Measurements from ENCODE around the gene PDLIM1. TPM values are rescaled to one million over a fixed set of nuclear protein-coding genes. Genes with fewer than 3 reads are reported as not detected.

Gene PDLIM1
- total and polyA plus RNA-seq, 10 of the 15 experiments (the other 5 are each of a cell fraction or from before 2014, with no cell fraction given): 95.7 to 714 (median 309) TPM

- 44% methylated on average over 4 of the region's 4 CpGs for WGBS (ENCODE audit: insufficient coverage, insufficient replicate concordance, low lambda C conversion rate, missing lambda C conversion rate)
These were observed 11.6 kb downstream of the PDLIM1 start for GRCh38 chr10:95279042-95279820.

More at GRCh38 chr10:95279042-95279820, 11.6 kb downstream of the PDLIM1 start:
- SMC1A ChIA-PET (ENCODE audit: uncharacterized antibody, unreplicated experiment): interaction anchor here (0.7 to 14.9 kb wide), 11 partner anchors 8 to 321 kb away, joined by 3 to 313 read pairs (median 4); no protein-coding TSS in a partner anchor
- H3K27me3 ChIP-seq (replicated peaks in 1 of 2; ENCODE audit: control insufficient read depth in 2 of 2, insufficient read depth in 2 of 2, low read length in 1 of 2): no peaks in the 10 kb centered on the region
- peak overlapping the region; percentile 64 for H3K4me2 ChIP-seq (ENCODE audit: control insufficient read depth, insufficient read depth)
- FAIRE-seq: no peak
- H3K79me2 ChIP-seq (ENCODE audit: control insufficient read depth, insufficient read depth, low read length): peaks cover 99% of the 10 kb centered on the region
- in situ Hi-C loops (cut with MboI) (no loop called here), intact Hi-C loops (cut with micrococcal nuclease; ENCODE audit: unreplicated experiment) (no loop called here)
- DNase-seq (ENCODE audit: low read depth, low spot score): no peak
- H3K9me3 ChIP-seq (replicated peaks; ENCODE audit: control insufficient read depth, insufficient read depth, low read length): no peaks in the 10 kb centered on the region; the same call in 2 of the 3 replicates
- RAD21 ChIA-PET (ENCODE audit: unreplicated experiment): interaction anchor here (0.8 to 5.2 kb wide), 7 partner anchors 9 to 84 kb away, joined by 3 to 21 read pairs (median 5); no protein-coding TSS in a partner anchor
- H2AFZ ChIP-seq (ENCODE audit: control insufficient read depth, low read depth, low read length): no peak overlapping the region
- no peak overlapping the region for H3K9ac ChIP-seq (ENCODE audit: control insufficient read depth, insufficient read depth, low read length)
- H3K4me3 ChIP-seq: peak overlapping the region; percentile 29; the same call in 1 of the 2 replicates
- peaks cover 0 to 6% of the 10 kb centered on the region in 2 experiments; a peak in 2 of 4 replicates for H3K36me3 ChIP-seq (ENCODE audit: control insufficient read depth in 2 of 2, insufficient read depth in 2 of 2, low read length in 1 of 2)
- CTCF ChIA-PET: interaction anchor here (0.7 to 16.6 kb wide), 4 partner anchors 9 to 83 kb away, joined by 3 to 348 read pairs (median 98); no protein-coding TSS in a partner anchor
- H4K20me1 ChIP-seq (ENCODE audit: control insufficient read depth, insufficient read depth): peaks cover 17% of the 10 kb centered on the region
- ATAC-seq: peak; percentile 59
- H3K27ac ChIP-seq (ENCODE audit: control insufficient read depth, insufficient read depth): peak overlapping the region; percentile 6; the same call in 1 of the 2 replicates
- POLR2A ChIA-PET: interaction anchor here (1.0 to 2.3 kb wide), 7 partner anchors 9 to 40 kb away, joined by 3 to 12 read pairs (median 3); no protein-coding TSS in a partner anchor
- BruUV-seq (replicated peaks): no TSS peak
- TF ChIP-seq DPF2 (IDR thresholded peaks at IDR 0.05): no peak
- 0 out of 2 replicates have a peak, but pooled peaks have one; percentile 3 for TF ChIP-seq JUNB (IDR thresholded peaks at IDR 0.05)
- TF ChIP-seq, protein P1, sequence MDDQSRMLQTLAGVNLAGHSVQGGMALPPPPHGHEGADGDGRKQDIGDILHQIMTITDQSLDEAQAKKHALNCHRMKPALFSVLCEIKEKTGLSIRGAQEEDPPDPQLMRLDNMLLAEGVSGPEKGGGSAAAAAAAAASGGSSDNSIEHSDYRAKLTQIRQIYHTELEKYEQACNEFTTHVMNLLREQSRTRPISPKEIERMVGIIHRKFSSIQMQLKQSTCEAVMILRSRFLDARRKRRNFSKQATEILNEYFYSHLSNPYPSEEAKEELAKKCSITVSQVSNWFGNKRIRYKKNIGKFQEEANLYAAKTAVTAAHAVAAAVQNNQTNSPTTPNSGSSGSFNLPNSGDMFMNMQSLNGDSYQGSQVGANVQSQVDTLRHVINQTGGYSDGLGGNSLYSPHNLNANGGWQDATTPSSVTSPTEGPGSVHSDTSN (IDR thresholded peaks at IDR 0.05; ENCODE audit: insufficient replicate concordance, low read depth, low read length): no peak
- TF ChIP-seq, protein P2, sequence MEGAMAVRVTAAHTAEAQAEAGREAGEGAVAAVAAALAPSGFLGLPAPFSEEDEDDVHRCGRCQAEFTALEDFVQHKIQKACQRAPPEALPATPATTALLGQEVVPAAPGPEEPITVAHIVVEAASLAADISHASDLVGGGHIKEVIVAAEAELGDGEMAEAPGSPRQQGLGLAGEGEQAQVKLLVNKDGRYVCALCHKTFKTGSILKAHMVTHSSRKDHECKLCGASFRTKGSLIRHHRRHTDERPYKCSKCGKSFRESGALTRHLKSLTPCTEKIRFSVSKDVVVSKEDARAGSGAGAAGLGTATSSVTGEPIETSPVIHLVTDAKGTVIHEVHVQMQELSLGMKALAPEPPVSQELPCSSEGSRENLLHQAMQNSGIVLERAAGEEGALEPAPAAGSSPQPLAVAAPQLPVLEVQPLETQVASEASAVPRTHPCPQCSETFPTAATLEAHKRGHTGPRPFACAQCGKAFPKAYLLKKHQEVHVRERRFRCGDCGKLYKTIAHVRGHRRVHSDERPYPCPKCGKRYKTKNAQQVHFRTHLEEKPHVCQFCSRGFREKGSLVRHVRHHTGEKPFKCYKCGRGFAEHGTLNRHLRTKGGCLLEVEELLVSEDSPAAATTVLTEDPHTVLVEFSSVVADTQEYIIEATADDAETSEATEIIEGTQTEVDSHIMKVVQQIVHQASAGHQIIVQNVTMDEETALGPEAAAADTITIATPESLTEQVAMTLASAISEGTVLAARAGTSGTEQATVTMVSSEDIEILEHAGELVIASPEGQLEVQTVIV (IDR thresholded peaks at IDR 0.05; ENCODE audit: borderline replicate concordance, partially characterized antibody): no peak
- no peak for TF ChIP-seq STAT3 (IDR thresholded peaks at IDR 0.05; ENCODE audit: low read depth, low read length)
- TF ChIP-seq RUNX3 (IDR thresholded peaks at IDR 0.05; ENCODE audit: low read length): peak; percentile 41
- TF ChIP-seq, protein P3, sequence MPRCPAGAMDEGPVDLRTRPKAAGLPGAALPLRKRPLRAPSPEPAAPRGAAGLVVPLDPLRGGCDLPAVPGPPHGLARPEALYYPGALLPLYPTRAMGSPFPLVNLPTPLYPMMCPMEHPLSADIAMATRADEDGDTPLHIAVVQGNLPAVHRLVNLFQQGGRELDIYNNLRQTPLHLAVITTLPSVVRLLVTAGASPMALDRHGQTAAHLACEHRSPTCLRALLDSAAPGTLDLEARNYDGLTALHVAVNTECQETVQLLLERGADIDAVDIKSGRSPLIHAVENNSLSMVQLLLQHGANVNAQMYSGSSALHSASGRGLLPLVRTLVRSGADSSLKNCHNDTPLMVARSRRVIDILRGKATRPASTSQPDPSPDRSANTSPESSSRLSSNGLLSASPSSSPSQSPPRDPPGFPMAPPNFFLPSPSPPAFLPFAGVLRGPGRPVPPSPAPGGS (IDR thresholded peaks at IDR 0.05; ENCODE audit: borderline replicate concordance, insufficient read depth, low read depth, low read length, poor library complexity, severe bottlenecking): peak; percentile 41
- peaks cover 30% of the 10 kb centered on the region for H3K4me1 ChIP-seq (ENCODE audit: control insufficient read depth, insufficient read depth, low read length)

All from GM12878 (cell line).